Spleen (tissue), 11 donors: ENCODE measurements around the gene TPRX1. TPM values are rescaled to one million over a fixed set of nuclear protein-coding genes. Genes with fewer than 3 reads are reported as not detected.

Experiments
- DNase-seq: peaks from one replicate; pipeline ENCODE4 v3.0.0-alpha.2; 2020
- H3K27ac ChIP-seq, 8 donors: fragments of 200-600 bp; sonication (generic) in 7 of 8; 1 replicate in 4 of 8; 2 replicates in 4 of 8; pipeline versions ENCODE4 v1.5.0 to v1.8.0; 2016 to 2021; ENCODE audit warnings: inconsistent platforms in 4 of 8, mild to moderate bottlenecking in 4 of 8, moderate library complexity in 1 of 8
- H3K27me3 ChIP-seq, 7 donors: fragments of 200-600 bp; sonication (generic) in 6 of 7; replicated peaks in 1 of 7; 1 replicate in 4 of 7; 2 replicates in 3 of 7; pipeline versions ENCODE4 v1.5.0 to v1.8.0; 2016 to 2021; ENCODE audit warnings: inconsistent platforms in 3 of 7, mild to moderate bottlenecking in 1 of 7
- H3K36me3 ChIP-seq, 6 donors: fragments of 200-600 bp; sonication (generic) in 5 of 6; 1 replicate in 4 of 6; 2 replicates in 2 of 6; pipeline versions ENCODE4 v1.5.0 to v1.8.0; 2016 to 2021; ENCODE audit warnings: inconsistent platforms in 2 of 6
- H3K4me1 ChIP-seq, 6 donors: fragments of 200-600 bp; sonication (generic) in 5 of 6; 1 replicate in 3 of 6; 2 replicates in 3 of 6; pipeline versions ENCODE4 v1.5.0 to v1.8.0; 2016 to 2021; ENCODE audit warnings: inconsistent platforms in 3 of 6
- H3K4me3 ChIP-seq, 8 donors: fragments of 200-600 bp; sonication (generic) in 7 of 8; 1 replicate in 4 of 8; 2 replicates in 4 of 8; pipeline versions ENCODE4 v1.5.0 to v1.8.0; 2016 to 2021; ENCODE audit warnings: inconsistent platforms in 4 of 8, mild to moderate bottlenecking in 4 of 8, moderate library complexity in 2 of 8
- H3K9me3 ChIP-seq, 8 donors: fragments of 200-600 bp; sonication (generic) in 7 of 8; 1 replicate in 4 of 8; 2 replicates in 4 of 8; pipeline versions ENCODE4 v1.5.0 to v1.8.0; 2016 to 2021; ENCODE audit warnings: inconsistent platforms in 4 of 8
- CTCF ChIP-seq, 11 experiments: fragments of 200-600 bp in 7 of 11; fragments of 450-650 bp in 4 of 11; sonication (generic) in 4 of 11; IDR thresholded peaks in 8 of 11; conservative IDR thresholded peaks in 3 of 11; 1 replicate in 7 of 11; 2 replicates in 4 of 11; pipeline versions ENCODE4 v1.4.0 to v1.8.0; 2016 to 2021; ENCODE audit warnings: antibody characterized with exemption in 11 of 11, inconsistent platforms in 4 of 11, mild to moderate bottlenecking in 1 of 11
- POLR2A ChIP-seq, 3 donors: fragments of 450-650 bp; IDR thresholded peaks; one replicate each; pipeline ENCODE4 v1.5.1; 2017; ENCODE audit warnings: antibody characterized with exemption in 3 of 3, mild to moderate bottlenecking in 1 of 3
- POLR2AphosphoS5 ChIP-seq, 3 donors: sonication (generic); formaldehyde crosslinking; IDR thresholded peaks; one replicate each; pipeline ENCODE4 v1.5.1; 2017; ENCODE audit warnings: antibody characterized with exemption in 3 of 3
- WGBS, 5 donors: extraction: QIAGEN DNeasy Blood & Tissue Kit in 3 of 5; methylation state at CpG; one replicate each; pipeline versions ENCODE4 v1.1.5 to v1.1.7; 2013 to 2018; 5-methylcytosine and 5-hydroxymethylcytosine counted together
- intact Hi-C: fragments of 100-400 bp; cut with DNase I; formaldehyde crosslinking; loops from one replicate; pipeline ENCODE4 v1.15.0; 2023; ENCODE audit warnings: low total_unique reads
- polyA plus RNA-seq, 3 donors: library from polyadenylated mRNA; stranded (reverse); fragments of 200-250 nt; gene quantifications; one replicate each; pipeline ENCODE4 v1.2.1, GENCODE V29; 2013
- total RNA-seq, 7 donors: library from RNA; depleted of rRNA in 3 of 7; stranded (reverse); fragments of >200 nt in 3 of 7; fragmentation: NEBNext Ultra II Directional in 4 of 7; extraction: Animal tissue kit (Norgen Biotek cat#: 25700) in 4 of 7; gene quantifications; one replicate each; pipeline versions ENCODE4 v1.1.0 to v1.2.1, GENCODE V29; 2016 to 2021
- donor health status: healthy with polysubstance abuse.
- donor health status: DM: no; HTN: no; CAD: no; lungs with moderate emphysema.
- donor health status: DM: no; HTN: no; CAD: no.
- donor health status: Bipolar disorder and iron deficiency.
- donor health status: healthy.
- donor health status: DM: no; HTN: no; CAD: no.
- donor health status: DM: yes; HTN: yes; CAD: no.

TPRX1 gene
- total and polyA plus RNA-seq, 10 donors = not detected

GRCh38 chr19:47758443-47758804, 45.9 kb downstream of the TPRX1 start:
- H3K4me1 ChIP-seq = peaks cover 0 to 35% (median 7%) of the 10 kb centered on the region in 6 donors
- intact Hi-C loops = no loop called here
- no peak for DNase-seq
- H3K36me3 ChIP-seq = peaks cover 0 to 73% (median 56%) of the 10 kb centered on the region in 6 donors
- no peak overlapping the region for H3K27ac ChIP-seq
- H3K9me3 ChIP-seq = peaks cover 0 to 7% (median 2%) of the 10 kb centered on the region in 8 donors
- H3K4me3 ChIP-seq = no peak overlapping the region
- no peaks in the 10 kb centered on the region for H3K27me3 ChIP-seq
- 86 to 93% (median 90%) methylated on average over 5 of the region's 5 CpGs for WGBS, 5 donors
- TF ChIP-seq POLR2AphosphoS5 (IDR thresholded peaks at IDR 0.05) (no peak), POLR2A (IDR thresholded peaks at IDR 0.05) (no peak), CTCF (IDR thresholded peaks at IDR 0.05 in 8 of 11, conservative IDR thresholded peaks at IDR 0.05 in 3 of 11) (no peak)

GRCh38 chr19:47757617-47758442, 46.5 kb downstream of the TPRX1 start:
- no peak overlapping the region for H3K4me3 ChIP-seq
- TF ChIP-seq POLR2AphosphoS5 (IDR thresholded peaks at IDR 0.05) = peak in 1 of 3 donors; percentile 4
- no peak for TF ChIP-seq CTCF (IDR thresholded peaks at IDR 0.05 in 8 of 11, conservative IDR thresholded peaks at IDR 0.05 in 3 of 11)
- no peak for TF ChIP-seq POLR2A (IDR thresholded peaks at IDR 0.05)
- intact Hi-C loops = no loop called here
- no peaks in the 10 kb centered on the region for H3K27me3 ChIP-seq
- WGBS, 5 donors = 82 to 86% (median 85%) methylated on average over 14 of the region's 14 CpGs
- H3K27ac ChIP-seq = no peak overlapping the region
- no peak for DNase-seq
- H3K36me3 ChIP-seq = peaks cover 0 to 79% (median 62%) of the 10 kb centered on the region in 6 donors
- H3K4me1 ChIP-seq = peaks cover 0 to 29% (median 3%) of the 10 kb centered on the region in 6 donors
- H3K9me3 ChIP-seq = peaks cover 0 to 7% (median 2%) of the 10 kb centered on the region in 8 donors

- Histone ChIP-seq H3K27me3 (no peaks in the 10 kb centered on the region), H3K4me3 (no peak overlapping the region), H3K4me1 (peaks cover 0 to 21% (median 0%) of the 10 kb centered on the region in 6 donors), H3K36me3 (peaks cover 0 to 86% (median 69%) of the 10 kb centered on the region in 6 donors), H3K27ac (no peak overlapping the region), H3K9me3 (peaks cover 0 to 7% (median 2%) of the 10 kb centered on the region in 8 donors)
- intact Hi-C loops = no loop called here
- no peak for DNase-seq
- TF ChIP-seq POLR2AphosphoS5 (IDR thresholded peaks at IDR 0.05) (peak in 1 of 3 donors; percentile 48), POLR2A (IDR thresholded peaks at IDR 0.05) (no peak)
- 92 to 96% (median 94%) methylated on average over 18 to 22 of the region's 22 CpGs for WGBS, 5 donors
Measured at GRCh38 chr19:47756953-47757608, 47.3 kb downstream of the TPRX1 start.

GRCh38 chr19:47756627-47756929, 47.8 kb downstream of the TPRX1 start:
- intact Hi-C loops = no loop called here

More at GRCh38 chr19:47756627-47756929, 47.8 kb downstream of the TPRX1 start:
- TF ChIP-seq POLR2AphosphoS5 (IDR thresholded peaks at IDR 0.05) = no peak
- no peak for TF ChIP-seq POLR2A (IDR thresholded peaks at IDR 0.05)
- TF ChIP-seq CTCF (IDR thresholded peaks at IDR 0.05 in 8 of 11, conservative IDR thresholded peaks at IDR 0.05 in 3 of 11) = no peak
- WGBS, 5 donors = 94 to 98% (median 96%) methylated on average over 12 of the region's 12 CpGs
- H3K4me3 ChIP-seq = no peak overlapping the region
- H3K9me3 ChIP-seq = peaks cover 0 to 7% (median 2%) of the 10 kb centered on the region in 8 donors
- H3K27ac ChIP-seq = no peak overlapping the region
- H3K27me3 ChIP-seq = no peaks in the 10 kb centered on the region
- H3K36me3 ChIP-seq = peaks cover 0 to 91% (median 74%) of the 10 kb centered on the region in 6 donors
- DNase-seq = no peak
- peaks cover 0 to 16% (median 0%) of the 10 kb centered on the region in 6 donors for H3K4me1 ChIP-seq
